ENCODE measurements around the gene ALPK1.

DNA sequence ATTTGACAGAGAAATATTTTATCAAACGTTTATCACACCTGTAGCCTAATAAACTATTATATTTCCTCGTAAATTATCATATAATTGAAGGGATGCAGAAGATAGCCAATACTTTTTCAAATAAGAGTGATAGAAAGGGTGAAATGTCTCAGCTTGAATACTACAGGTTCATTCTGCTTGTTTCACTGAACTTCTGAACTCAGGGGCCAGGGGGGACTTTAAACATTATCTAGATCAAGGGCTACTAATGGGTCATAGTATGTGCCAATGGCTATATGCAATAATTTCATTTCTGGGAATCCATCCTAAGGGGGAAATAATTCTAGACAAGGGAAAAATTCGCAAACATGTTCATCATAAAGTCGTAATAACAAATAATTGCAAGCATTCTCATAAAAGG is 2.6 kb downstream of the ALPK1 start:
- TF ChIP-seq, protein P1, sequence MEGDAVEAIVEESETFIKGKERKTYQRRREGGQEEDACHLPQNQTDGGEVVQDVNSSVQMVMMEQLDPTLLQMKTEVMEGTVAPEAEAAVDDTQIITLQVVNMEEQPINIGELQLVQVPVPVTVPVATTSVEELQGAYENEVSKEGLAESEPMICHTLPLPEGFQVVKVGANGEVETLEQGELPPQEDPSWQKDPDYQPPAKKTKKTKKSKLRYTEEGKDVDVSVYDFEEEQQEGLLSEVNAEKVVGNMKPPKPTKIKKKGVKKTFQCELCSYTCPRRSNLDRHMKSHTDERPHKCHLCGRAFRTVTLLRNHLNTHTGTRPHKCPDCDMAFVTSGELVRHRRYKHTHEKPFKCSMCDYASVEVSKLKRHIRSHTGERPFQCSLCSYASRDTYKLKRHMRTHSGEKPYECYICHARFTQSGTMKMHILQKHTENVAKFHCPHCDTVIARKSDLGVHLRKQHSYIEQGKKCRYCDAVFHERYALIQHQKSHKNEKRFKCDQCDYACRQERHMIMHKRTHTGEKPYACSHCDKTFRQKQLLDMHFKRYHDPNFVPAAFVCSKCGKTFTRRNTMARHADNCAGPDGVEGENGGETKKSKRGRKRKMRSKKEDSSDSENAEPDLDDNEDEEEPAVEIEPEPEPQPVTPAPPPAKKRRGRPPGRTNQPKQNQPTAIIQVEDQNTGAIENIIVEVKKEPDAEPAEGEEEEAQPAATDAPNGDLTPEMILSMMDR (IDR thresholded peaks at IDR 0.05; ENCODE audit: low read depth, low read length, missing input control): no peak
- TF ChIP-seq TAF1 (conservative IDR thresholded peaks at IDR 0.05) (no peak), RAD21 (IDR thresholded peaks at IDR 0.05) (no peak), RXRA (IDR thresholded peaks at IDR 0.05) (no peak), SP1 (IDR thresholded peaks at IDR 0.05) (no peak)
